ENCODE data around the gene GTF2F2. TPM values are rescaled to one million over a fixed set of nuclear protein-coding genes. Genes with fewer than 3 reads are reported as not detected.
A peak's percentile ranks its signal among the peaks of the same experiment; 100 is the strongest.

GTF2F2 gene
- total and polyA plus RNA-seq, 9 of the 15 experiments (the other 6 are each of a cell fraction or from before 2014, with no cell fraction given) = 19.7 to 44.8 (median 32.4) TPM

DNA sequence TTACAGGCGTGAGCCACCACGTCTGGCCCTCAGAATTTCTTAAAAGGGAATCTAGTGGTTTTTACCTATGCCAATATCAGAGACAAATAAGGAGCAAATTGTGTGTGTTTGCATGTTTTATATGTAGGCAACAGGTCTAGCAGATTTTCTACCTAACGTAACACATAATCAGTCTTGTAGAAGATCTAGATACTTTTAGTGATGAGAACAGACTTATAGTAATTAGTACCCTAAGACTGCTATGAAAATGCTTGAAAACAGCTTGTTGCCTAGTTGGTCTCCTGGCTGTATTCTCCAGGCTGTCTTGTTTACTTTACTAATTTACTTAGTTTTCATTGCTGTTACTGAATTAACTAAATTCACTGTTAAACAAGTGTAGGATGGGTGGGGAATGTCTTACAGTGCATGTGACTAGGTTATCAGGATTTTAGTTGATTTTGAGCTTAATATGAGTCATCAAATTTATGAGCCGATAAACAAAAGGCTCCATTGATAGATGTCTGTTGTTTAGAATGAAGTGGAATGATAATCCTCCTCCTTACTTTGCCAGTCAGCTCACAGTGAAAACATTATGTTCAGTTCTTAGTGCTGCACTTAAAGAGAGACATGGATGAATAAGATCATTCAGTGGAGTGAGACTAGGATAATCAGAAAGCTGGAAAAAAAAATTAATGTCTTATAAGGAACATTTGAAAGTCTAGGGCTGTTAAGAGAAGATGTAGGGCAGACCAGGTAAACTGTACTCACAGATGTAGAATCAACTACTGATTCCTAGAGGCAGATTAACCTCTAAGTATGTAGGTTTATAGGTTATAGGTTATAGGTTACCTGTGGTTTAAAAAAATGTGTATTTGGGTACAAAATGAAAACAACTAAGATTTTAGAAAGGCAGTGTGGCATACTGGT is 22.4 kb downstream of the GTF2F2 start:
- peaks cover 31% of the 10 kb centered on the region; the same call in 2 of the 3 replicates for H3K36me3 ChIP-seq (ENCODE audit: control insufficient read depth, insufficient read depth, low read length)
- H2AFZ ChIP-seq (ENCODE audit: low read depth, low read length) = no peak overlapping the region
- H4K20me1 ChIP-seq (replicated peaks; ENCODE audit: control insufficient read depth, insufficient read depth, low read length) = no peaks in the 10 kb centered on the region
- H3K79me2 ChIP-seq (ENCODE audit: control insufficient read depth, insufficient read depth, low read length) = peaks cover 70% of the 10 kb centered on the region
- peak overlapping the region; percentile 17; the same call in 1 of the 3 replicates for H3K27ac ChIP-seq (ENCODE audit: extremely low read depth, low read depth, low read length)
- peaks cover 0 to 3% of the 10 kb centered on the region in 2 experiments; a peak in 3 of 5 replicates for H3K4me1 ChIP-seq (replicated peaks in 1 of 2; ENCODE audit: control insufficient read depth in 2 of 2, insufficient read depth in 2 of 2, low read length in 2 of 2)
- peak; percentile 59 for FAIRE-seq
- H3K9me1 ChIP-seq (ENCODE audit: control insufficient read depth, insufficient read depth, low read length) = no peaks in the 10 kb centered on the region
- H3K9me3 ChIP-seq (replicated peaks; ENCODE audit: control insufficient read depth, insufficient read depth, low read depth, low read length) = no peaks in the 10 kb centered on the region
- no peak overlapping the region for H3K4me2 ChIP-seq (ENCODE audit: insufficient read depth, low read length)
- in situ Hi-C loops (cut with MboI) = no loop called here
- BruUV-seq (replicated peaks) = no TSS peak
- no peak overlapping the region for H3K4me3 ChIP-seq
- intact Hi-C loops (cut with micrococcal nuclease) = no loop called here
- WGBS (ENCODE audit: insufficient coverage, low coverage, missing lambda C conversion rate) = 48% methylated on average over 2 of the region's 4 CpGs
- no peak for DNase-seq (ENCODE audit: extremely low read depth in 1 of 4, low spot score in 3 of 4)
- no peak overlapping the region for H3K9ac ChIP-seq (ENCODE audit: insufficient read depth in 1 of 2, low read depth in 2 of 2, low read length in 2 of 2)
- ChIA-PET POLR2A (interaction anchor here (0.5 to 0.8 kb wide), 2 partner anchors 141 to 187 kb away, joined by 3 to 4 read pairs; no protein-coding TSS in a partner anchor), CTCF (ENCODE audit: low intra/inter-chr PET ratio) (no interaction called here)
- no peaks in the 10 kb centered on the region for H3K27me3 ChIP-seq (ENCODE audit: control insufficient read depth in 2 of 2, insufficient read depth in 2 of 2, low read length in 2 of 2)
- ATAC-seq = no peak
- no peak for TF ChIP-seq ZNF583 (CRISPR knock-in tag; IDR thresholded peaks at IDR 0.05)
- no peak for TF ChIP-seq ZNF586 (CRISPR knock-in tag; conservative IDR thresholded peaks at IDR 0.05)
- TF ChIP-seq MAFF (IDR thresholded peaks at IDR 0.05; ENCODE audit: low read length) = peak; percentile 20; the same call in 1 of the 2 replicates
- TF ChIP-seq ZC3H4 (CRISPR knock-in tag; IDR thresholded peaks at IDR 0.05; ENCODE audit: borderline replicate concordance) = no peak
- no peak for TF ChIP-seq CREB1 (IDR thresholded peaks at IDR 0.05)
- TF ChIP-seq CREB1 (CRISPR knock-in tag; IDR thresholded peaks at IDR 0.05) = no peak
- TF ChIP-seq, protein P1, sequence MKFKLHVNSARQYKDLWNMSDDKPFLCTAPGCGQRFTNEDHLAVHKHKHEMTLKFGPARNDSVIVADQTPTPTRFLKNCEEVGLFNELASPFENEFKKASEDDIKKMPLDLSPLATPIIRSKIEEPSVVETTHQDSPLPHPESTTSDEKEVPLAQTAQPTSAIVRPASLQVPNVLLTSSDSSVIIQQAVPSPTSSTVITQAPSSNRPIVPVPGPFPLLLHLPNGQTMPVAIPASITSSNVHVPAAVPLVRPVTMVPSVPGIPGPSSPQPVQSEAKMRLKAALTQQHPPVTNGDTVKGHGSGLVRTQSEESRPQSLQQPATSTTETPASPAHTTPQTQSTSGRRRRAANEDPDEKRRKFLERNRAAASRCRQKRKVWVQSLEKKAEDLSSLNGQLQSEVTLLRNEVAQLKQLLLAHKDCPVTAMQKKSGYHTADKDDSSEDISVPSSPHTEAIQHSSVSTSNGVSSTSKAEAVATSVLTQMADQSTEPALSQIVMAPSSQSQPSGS (CRISPR knock-in tag; IDR thresholded peaks at IDR 0.05) = no peak
- TF ChIP-seq MTF1 (CRISPR knock-in tag; IDR thresholded peaks at IDR 0.05; ENCODE audit: borderline replicate concordance) = no peak
- TF ChIP-seq BACH1 (tag; IDR thresholded peaks at IDR 0.05) = no peak
- no peak for TF ChIP-seq NR3C1 (CRISPR knock-in tag; IDR thresholded peaks at IDR 0.05)
- no peak for TF ChIP-seq PHF8 (IDR thresholded peaks at IDR 0.05; ENCODE audit: borderline replicate concordance, low read length)
- no peak for TF ChIP-seq XRCC5 (IDR thresholded peaks at IDR 0.05; ENCODE audit: low read depth, low read length)
- no peak for TF ChIP-seq TAF15 (IDR thresholded peaks at IDR 0.05; ENCODE audit: low read depth, low read length)
- TF ChIP-seq, protein P2, sequence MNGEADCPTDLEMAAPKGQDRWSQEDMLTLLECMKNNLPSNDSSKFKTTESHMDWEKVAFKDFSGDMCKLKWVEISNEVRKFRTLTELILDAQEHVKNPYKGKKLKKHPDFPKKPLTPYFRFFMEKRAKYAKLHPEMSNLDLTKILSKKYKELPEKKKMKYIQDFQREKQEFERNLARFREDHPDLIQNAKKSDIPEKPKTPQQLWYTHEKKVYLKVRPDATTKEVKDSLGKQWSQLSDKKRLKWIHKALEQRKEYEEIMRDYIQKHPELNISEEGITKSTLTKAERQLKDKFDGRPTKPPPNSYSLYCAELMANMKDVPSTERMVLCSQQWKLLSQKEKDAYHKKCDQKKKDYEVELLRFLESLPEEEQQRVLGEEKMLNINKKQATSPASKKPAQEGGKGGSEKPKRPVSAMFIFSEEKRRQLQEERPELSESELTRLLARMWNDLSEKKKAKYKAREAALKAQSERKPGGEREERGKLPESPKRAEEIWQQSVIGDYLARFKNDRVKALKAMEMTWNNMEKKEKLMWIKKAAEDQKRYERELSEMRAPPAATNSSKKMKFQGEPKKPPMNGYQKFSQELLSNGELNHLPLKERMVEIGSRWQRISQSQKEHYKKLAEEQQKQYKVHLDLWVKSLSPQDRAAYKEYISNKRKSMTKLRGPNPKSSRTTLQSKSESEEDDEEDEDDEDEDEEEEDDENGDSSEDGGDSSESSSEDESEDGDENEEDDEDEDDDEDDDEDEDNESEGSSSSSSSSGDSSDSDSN (IDR thresholded peaks at IDR 0.05; ENCODE audit: borderline replicate concordance in 1 of 2, low read depth in 2 of 2, low read length in 2 of 2) = no peak
- TF ChIP-seq, protein P3, sequence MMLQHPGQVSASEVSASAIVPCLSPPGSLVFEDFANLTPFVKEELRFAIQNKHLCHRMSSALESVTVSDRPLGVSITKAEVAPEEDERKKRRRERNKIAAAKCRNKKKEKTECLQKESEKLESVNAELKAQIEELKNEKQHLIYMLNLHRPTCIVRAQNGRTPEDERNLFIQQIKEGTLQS (IDR thresholded peaks at IDR 0.05) = peak; percentile 71
- TF ChIP-seq, protein P3 (CRISPR knock-in tag; conservative IDR thresholded peaks at IDR 0.05) = no peak
- TF ChIP-seq HNRNPL (IDR thresholded peaks at IDR 0.05; ENCODE audit: low read depth, low read length) = no peak
- no peak for TF ChIP-seq POLR2A (conservative IDR thresholded peaks at IDR 0.05)
- TF ChIP-seq GATAD2A (IDR thresholded peaks at IDR 0.05) = no peak
